Measurements from ENCODE around the gene SNX4. TPM values are rescaled to one million over a fixed set of nuclear protein-coding genes. Genes with fewer than 3 reads are reported as not detected.
"Not testable (repeated sequence)": the region's sequence is repeated elsewhere in the genome, so short reads cannot be mapped to it uniquely, and the experiment has no call there.

The SNX4 gene
- 10 to 100 TPM; 34.5 to 47.9 (median 42.8) TPM for total RNA-seq

DNA sequence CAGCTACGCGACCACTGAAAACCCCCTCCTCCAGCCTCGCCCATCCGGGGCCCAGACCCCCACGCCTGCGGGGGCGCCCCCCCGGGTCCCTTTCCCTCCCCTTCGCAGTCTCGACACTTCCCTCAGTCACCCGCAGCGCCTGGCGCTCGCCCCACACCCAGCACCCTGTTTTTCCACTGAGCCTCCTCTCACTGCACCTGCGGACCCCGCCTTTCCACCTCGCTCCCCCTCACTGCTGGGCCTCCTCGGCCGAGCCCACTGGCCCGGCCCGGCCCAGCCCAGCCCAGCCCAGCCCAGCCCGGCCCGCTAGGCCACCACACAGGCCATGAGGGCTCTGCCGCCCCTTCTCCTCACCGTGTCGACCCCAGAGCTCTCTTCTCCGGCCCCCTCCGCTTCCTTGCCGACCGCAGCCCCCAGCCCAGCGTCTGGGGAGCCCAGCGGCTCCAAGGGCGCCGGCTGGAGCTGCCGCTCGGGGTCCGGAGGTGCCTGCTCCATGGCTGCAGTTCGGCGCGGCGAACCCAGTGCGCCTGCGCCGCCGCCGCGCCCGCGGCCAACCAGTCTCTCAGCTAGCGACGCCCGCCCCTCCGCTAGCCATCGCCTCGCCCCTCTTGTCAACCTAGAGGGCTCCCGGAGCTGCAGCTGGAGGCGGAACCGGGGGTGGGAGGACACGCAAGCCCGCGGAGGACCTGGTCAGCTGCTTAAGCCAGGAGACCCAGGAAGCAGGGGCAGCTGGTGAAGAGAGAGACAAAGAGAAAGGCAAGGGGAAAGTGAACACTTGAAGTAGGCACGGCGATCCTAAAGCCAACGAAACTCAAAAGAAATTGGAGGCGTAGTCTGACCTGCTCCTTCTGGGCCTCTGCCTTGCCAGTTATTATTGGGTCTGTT, at the start of gene SNX4:
TSS of gene SNX4 (minus strand) at position 525 of the 885 bp plus-strand sequence. CDS start at position 495, 30 bp downstream.
- 0 to 1% methylated on average over 21 to 25 of the region's 65 CpGs for WGBS, 2 donors
- peak within 1 kb of the TSS; percentile 86 to 94 (median 88) for H3K27ac ChIP-seq
- peaks cover 14 to 41% (median 15%) of the 10 kb centered on the region in 3 donors for H3K4me1 ChIP-seq
- H3K36me3 ChIP-seq, result peaks cover 0 to 22% (median 4%) of the 10 kb centered on the region in 3 donors
- intact Hi-C loops (cut with DNase I), result no loop called here
- no peaks in the 10 kb centered on the region for H3K9me3 ChIP-seq
- no peaks in the 10 kb centered on the region for H3K27me3 ChIP-seq
- peak in 2 of 4 donors; percentile 60 to 67 for TF ChIP-seq POLR2A (IDR thresholded peaks at IDR 0.05)
- TF ChIP-seq, protein P1, sequence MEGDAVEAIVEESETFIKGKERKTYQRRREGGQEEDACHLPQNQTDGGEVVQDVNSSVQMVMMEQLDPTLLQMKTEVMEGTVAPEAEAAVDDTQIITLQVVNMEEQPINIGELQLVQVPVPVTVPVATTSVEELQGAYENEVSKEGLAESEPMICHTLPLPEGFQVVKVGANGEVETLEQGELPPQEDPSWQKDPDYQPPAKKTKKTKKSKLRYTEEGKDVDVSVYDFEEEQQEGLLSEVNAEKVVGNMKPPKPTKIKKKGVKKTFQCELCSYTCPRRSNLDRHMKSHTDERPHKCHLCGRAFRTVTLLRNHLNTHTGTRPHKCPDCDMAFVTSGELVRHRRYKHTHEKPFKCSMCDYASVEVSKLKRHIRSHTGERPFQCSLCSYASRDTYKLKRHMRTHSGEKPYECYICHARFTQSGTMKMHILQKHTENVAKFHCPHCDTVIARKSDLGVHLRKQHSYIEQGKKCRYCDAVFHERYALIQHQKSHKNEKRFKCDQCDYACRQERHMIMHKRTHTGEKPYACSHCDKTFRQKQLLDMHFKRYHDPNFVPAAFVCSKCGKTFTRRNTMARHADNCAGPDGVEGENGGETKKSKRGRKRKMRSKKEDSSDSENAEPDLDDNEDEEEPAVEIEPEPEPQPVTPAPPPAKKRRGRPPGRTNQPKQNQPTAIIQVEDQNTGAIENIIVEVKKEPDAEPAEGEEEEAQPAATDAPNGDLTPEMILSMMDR (IDR thresholded peaks at IDR 0.05), result peak in 1 of 6 experiments; percentile 3
- peak; percentile 64 for DNase-seq
- peak within 1 kb of the TSS; percentile 72 to 92 (median 76) for H3K4me3 ChIP-seq

DNA sequence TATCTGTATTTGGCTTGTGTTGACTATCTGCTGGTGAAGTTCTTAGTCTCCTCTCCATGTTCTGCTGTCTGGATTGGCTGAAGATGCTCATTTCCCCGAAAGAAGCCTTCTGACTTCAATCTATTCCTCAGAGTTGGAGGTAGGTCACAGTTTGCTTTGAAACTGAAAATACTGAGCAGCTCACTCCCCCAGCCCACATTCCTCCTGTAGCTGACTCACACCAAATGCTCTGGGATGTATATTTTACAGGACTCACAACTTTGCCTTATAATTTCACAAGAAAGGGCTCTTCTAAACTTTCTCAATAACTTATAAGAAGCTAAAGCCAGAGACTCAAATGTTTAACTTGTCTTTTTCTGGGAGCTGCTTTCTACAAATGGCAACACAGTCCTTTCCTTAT, 36.3 kb upstream of the SNX4 start:
- Histone ChIP-seq H3K4me1 (no peaks in the 10 kb centered on the region), H3K36me3 (peaks cover 0 to 86% (median 7%) of the 10 kb centered on the region in 3 donors), H3K27ac (no peak overlapping the region), H3K4me3 (no peak overlapping the region), H3K9me3 (no peaks in the 10 kb centered on the region), H3K27me3 (no peaks in the 10 kb centered on the region)
- intact Hi-C loops (cut with DNase I), result no loop called here
- DNase-seq, result no peak
- 96 to 100% methylated on average over 1 of the region's 1 CpG for WGBS, 2 donors
- no peak for TF ChIP-seq POLR2A (IDR thresholded peaks at IDR 0.05)
- TF ChIP-seq, protein P1 (IDR thresholded peaks at IDR 0.05), result no peak

- WGBS, 2 donors, result 90 to 98% methylated on average over 2 to 4 of the region's 4 CpGs
- Histone ChIP-seq H3K27me3 (no peaks in the 10 kb centered on the region), H3K4me3 (no peak overlapping the region), H3K27ac (no peak overlapping the region), H3K4me1 (no peaks in the 10 kb centered on the region), H3K9me3 (no peaks in the 10 kb centered on the region), H3K36me3 (peaks cover 0 to 80% (median 0%) of the 10 kb centered on the region in 3 donors)
- TF ChIP-seq, protein P1 (IDR thresholded peaks at IDR 0.05), result no peak
- no peak for TF ChIP-seq POLR2A (IDR thresholded peaks at IDR 0.05)
- intact Hi-C loops (cut with DNase I), result no loop called here
- no peak for DNase-seq
These were observed 32.4 kb upstream of the SNX4 start for GRCh38 chr3:125552401-125552800.

DNA sequence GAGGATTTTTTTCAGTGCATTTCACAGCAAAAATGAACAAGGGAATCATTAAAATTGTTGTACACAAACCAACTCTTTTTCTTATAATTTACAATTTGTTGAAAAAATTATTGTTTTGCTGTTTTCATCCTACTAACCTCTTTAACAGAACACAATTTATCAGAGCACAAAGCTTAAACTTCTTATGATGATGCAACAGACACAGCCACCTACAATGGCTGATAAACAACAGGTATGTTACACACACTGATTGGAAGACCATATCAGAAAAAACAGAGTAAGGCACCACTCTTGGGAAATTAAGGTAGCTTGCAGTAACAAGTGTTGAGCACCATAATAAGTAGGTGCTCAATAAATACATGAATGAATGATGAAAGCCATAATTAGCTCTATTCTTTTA, 8.9 kb upstream of the SNX4 start:
- no peaks in the 10 kb centered on the region for H3K4me1 ChIP-seq
- no peak overlapping the region for H3K4me3 ChIP-seq
- intact Hi-C loops (cut with DNase I), result no loop called here
- TF ChIP-seq, protein P1 (IDR thresholded peaks at IDR 0.05), result no peak
- TF ChIP-seq POLR2A (IDR thresholded peaks at IDR 0.05), result no peak
- no peak overlapping the region for H3K27ac ChIP-seq
- no peaks in the 10 kb centered on the region for H3K9me3 ChIP-seq
- H3K36me3 ChIP-seq, result peaks cover 5 to 51% (median 8%) of the 10 kb centered on the region in 3 donors
- no peak for DNase-seq
- no peaks in the 10 kb centered on the region for H3K27me3 ChIP-seq

DNA sequence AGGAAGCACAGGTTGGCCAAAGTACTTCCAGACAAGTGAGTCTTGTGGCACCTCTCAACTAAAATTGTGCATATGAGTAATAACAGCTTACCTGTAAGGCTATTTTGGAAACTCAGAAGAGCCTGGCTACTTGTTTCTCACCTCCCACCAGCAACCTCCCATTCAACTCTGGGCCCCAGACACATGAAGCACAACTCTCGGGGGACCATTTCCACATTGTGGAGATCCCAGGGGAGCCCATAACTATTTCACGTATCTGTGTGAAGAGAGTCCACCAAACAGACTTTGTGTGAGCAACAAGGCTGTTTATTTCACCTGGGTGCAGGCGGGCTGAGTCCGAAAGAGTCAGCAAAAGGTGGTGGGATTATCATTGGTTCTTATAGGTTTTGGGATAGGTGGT, 5.2 kb upstream of the SNX4 start:
- DNase-seq, result no peak
- Histone ChIP-seq H3K36me3 (peaks cover 0 to 27% (median 0%) of the 10 kb centered on the region in 3 donors), H3K27ac (no peak overlapping the region), H3K27me3 (no peaks in the 10 kb centered on the region), H3K9me3 (no peaks in the 10 kb centered on the region), H3K4me3 (no peak overlapping the region), H3K4me1 (peaks cover 4 to 8% (median 6%) of the 10 kb centered on the region in 3 donors)
- TF ChIP-seq, protein P1 (IDR thresholded peaks at IDR 0.05), result no peak
- WGBS, 2 donors, result 96 to 98% methylated on average over 4 of the region's 4 CpGs
- intact Hi-C loops (cut with DNase I), result no loop called here

DNA sequence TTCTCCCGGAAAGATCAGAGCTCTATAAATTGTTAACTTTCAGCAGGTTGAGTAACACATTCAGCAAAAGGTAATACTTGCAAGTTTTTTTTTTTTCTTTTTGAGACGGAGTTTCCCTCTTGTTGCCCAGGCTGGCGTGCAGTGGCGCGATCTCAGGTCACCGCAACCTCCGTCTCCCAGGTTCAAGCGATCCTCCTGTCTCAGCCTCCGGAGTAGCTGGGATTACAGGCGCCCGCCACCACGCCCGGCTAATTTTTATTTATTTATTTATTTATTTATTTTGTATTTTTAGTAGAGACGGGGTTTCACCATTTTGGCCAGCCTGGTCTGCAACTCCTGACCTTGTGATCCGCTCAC, 539 bp upstream of the SNX4 start:
- peak overlapping the region; percentile 86 to 94 (median 88) for H3K27ac ChIP-seq
- H3K4me1 ChIP-seq, result peaks cover 14 to 41% (median 15%) of the 10 kb centered on the region in 3 donors
- WGBS, 2 donors, result 62 to 74% methylated on average over 14 to 15 of the region's 15 CpGs
- H3K27me3 ChIP-seq; H3K9me3 ChIP-seq; DNase-seq; intact Hi-C loops (cut with DNase I): not testable (repeated sequence)
- peaks cover 0 to 16% (median 4%) of the 10 kb centered on the region in 3 donors for H3K36me3 ChIP-seq
- peak overlapping the region; percentile 72 to 92 (median 76) for H3K4me3 ChIP-seq

Data from esophagus squamous epithelium (tissue), 5 donors.